ENCODE measurements around the gene CHRNA10.

Gene CHRNA10

DNA sequence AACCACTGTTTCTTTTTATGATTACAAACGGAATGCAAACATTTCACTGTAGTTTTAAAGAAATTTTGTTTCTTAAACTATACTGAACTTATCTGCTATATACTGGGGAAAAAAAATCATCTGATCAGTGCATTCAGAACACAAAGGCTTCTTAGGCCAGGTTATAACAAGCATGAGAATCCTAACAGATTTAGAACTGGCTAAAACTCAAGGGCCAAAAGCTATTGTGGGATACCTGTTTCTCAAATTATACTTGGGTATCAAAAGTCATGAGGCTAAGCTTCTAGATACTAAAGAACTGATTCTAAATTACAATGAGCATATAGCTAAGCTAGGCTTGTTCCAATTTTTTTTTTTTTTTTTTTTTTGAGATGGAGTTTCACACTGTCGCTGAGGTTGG lies 29.7 kb upstream of the CHRNA10 start:
- no peaks in the 10 kb centered on the region for H3K9me3 ChIP-seq (ENCODE audit: insufficient read depth, low read depth, low read length)
- H3F3A ChIP-seq (ENCODE audit: low read depth): 0 out of 2 replicates have a peak, but pooled peaks cover 4% of the 10 kb centered on the region
- peaks cover 91% of the 10 kb centered on the region for H3K36me3 ChIP-seq (ENCODE audit: insufficient read depth, low read length)
- no peak overlapping the region for H3K4me2 ChIP-seq (ENCODE audit: low read depth, low read length, poor library complexity, severe bottlenecking)
- no peaks in the 10 kb centered on the region for H4K20me1 ChIP-seq (ENCODE audit: insufficient read depth, low read length, poor library complexity, severe bottlenecking)
- no peaks in the 10 kb centered on the region for H3K9me2 ChIP-seq (replicated peaks; ENCODE audit: low read depth, low read length)
- no peak overlapping the region for H2AFZ ChIP-seq (ENCODE audit: low read length)
- H3K9ac ChIP-seq (ENCODE audit: low read depth, low read length, poor library complexity, severe bottlenecking): no peak overlapping the region
- no peak for TF ChIP-seq CTCF (conservative IDR thresholded peaks at IDR 0.05; ENCODE audit: low read length)
- no peak for TF ChIP-seq EZH2phosphoT487 (IDR thresholded peaks at IDR 0.05; ENCODE audit: borderline replicate concordance)
- H3K4me3 ChIP-seq (ENCODE audit: low read length, poor library complexity, severe bottlenecking): no peak overlapping the region
- H3K79me2 ChIP-seq (ENCODE audit: insufficient read depth, low read length): no peaks in the 10 kb centered on the region
- no peaks in the 10 kb centered on the region for H3K27me3 ChIP-seq (ENCODE audit: insufficient read depth, low read length, poor library complexity, severe bottlenecking)
- no peaks in the 10 kb centered on the region for H3K4me1 ChIP-seq (ENCODE audit: insufficient read depth, low read length, poor library complexity, severe bottlenecking)

DNA sequence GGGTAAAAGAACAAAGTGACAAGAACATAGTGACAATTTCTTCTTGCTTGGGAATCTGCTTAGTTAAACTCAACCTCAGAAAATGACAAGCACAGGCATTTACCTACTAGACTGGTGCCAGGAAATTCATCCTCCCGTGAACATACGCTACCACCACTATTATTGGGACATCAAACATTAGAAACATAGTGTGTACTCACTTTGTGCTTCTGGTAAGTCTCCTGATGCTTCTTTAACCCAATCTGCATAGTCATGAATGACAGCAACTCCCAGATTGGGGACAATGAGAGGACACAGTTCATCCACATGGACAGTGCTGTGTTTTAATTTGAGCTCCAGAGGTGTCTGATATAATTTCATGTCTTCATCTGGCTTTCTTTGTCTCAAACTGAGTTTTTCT lies 29.2 kb upstream of the CHRNA10 start:
- no peaks in the 10 kb centered on the region for H3K9me2 ChIP-seq (replicated peaks; ENCODE audit: low read depth, low read length)
- H3K27me3 ChIP-seq (ENCODE audit: insufficient read depth, low read length, poor library complexity, severe bottlenecking): no peaks in the 10 kb centered on the region
- H3K9me3 ChIP-seq (ENCODE audit: insufficient read depth, low read depth, low read length): no peaks in the 10 kb centered on the region
- H2AFZ ChIP-seq (ENCODE audit: low read length): no peak overlapping the region
- no peak overlapping the region for H3K9ac ChIP-seq (ENCODE audit: low read depth, low read length, poor library complexity, severe bottlenecking)
- 0 out of 2 replicates have a peak, but pooled peaks cover 4% of the 10 kb centered on the region for H3F3A ChIP-seq (ENCODE audit: low read depth)
- H3K4me3 ChIP-seq (ENCODE audit: low read length, poor library complexity, severe bottlenecking): no peak overlapping the region
- no peak for TF ChIP-seq CTCF (conservative IDR thresholded peaks at IDR 0.05; ENCODE audit: low read length)
- no peak for TF ChIP-seq EZH2phosphoT487 (IDR thresholded peaks at IDR 0.05; ENCODE audit: borderline replicate concordance)
- no peaks in the 10 kb centered on the region for H3K79me2 ChIP-seq (ENCODE audit: insufficient read depth, low read length)
- H3K36me3 ChIP-seq (ENCODE audit: insufficient read depth, low read length): peaks cover 89% of the 10 kb centered on the region
- H3K4me2 ChIP-seq (ENCODE audit: low read depth, low read length, poor library complexity, severe bottlenecking): no peak overlapping the region
- H3K4me1 ChIP-seq (ENCODE audit: insufficient read depth, low read length, poor library complexity, severe bottlenecking): no peaks in the 10 kb centered on the region
- H4K20me1 ChIP-seq (ENCODE audit: insufficient read depth, low read length, poor library complexity, severe bottlenecking): no peaks in the 10 kb centered on the region

- Histone ChIP-seq H3F3A (ENCODE audit: low read depth) (no peaks in the 10 kb centered on the region), H3K79me2 (ENCODE audit: insufficient read depth, low read length) (no peaks in the 10 kb centered on the region), H3K4me2 (ENCODE audit: low read depth, low read length, poor library complexity, severe bottlenecking) (no peak overlapping the region), H3K9me3 (ENCODE audit: insufficient read depth, low read depth, low read length) (no peaks in the 10 kb centered on the region), H3K9me2 (replicated peaks; ENCODE audit: low read depth, low read length) (no peaks in the 10 kb centered on the region), H4K20me1 (ENCODE audit: insufficient read depth, low read length, poor library complexity, severe bottlenecking) (no peaks in the 10 kb centered on the region), H3K27me3 (ENCODE audit: insufficient read depth, low read length, poor library complexity, severe bottlenecking) (no peaks in the 10 kb centered on the region), H3K9ac (ENCODE audit: low read depth, low read length, poor library complexity, severe bottlenecking) (no peak overlapping the region), H3K4me3 (ENCODE audit: low read length, poor library complexity, severe bottlenecking) (no peak overlapping the region), H2AFZ (ENCODE audit: low read length) (no peak overlapping the region), H3K36me3 (ENCODE audit: insufficient read depth, low read length) (peaks cover 78% of the 10 kb centered on the region; the same call in 1 of the 2 replicates), H3K4me1 (ENCODE audit: insufficient read depth, low read length, poor library complexity, severe bottlenecking) (no peaks in the 10 kb centered on the region)
- TF ChIP-seq CTCF (conservative IDR thresholded peaks at IDR 0.05; ENCODE audit: low read length) (no peak), EZH2phosphoT487 (IDR thresholded peaks at IDR 0.05; ENCODE audit: borderline replicate concordance) (no peak)
Observed at GRCh38 chr11:3686751-3687150, 15.6 kb upstream of the CHRNA10 start.
